Gastrocnemius medialis (tissue), 4 donors: ENCODE results near the gene SIN3A.

Source experiments
- CTCF ChIP-seq, 5 experiments: fragments of 450-650 bp in 3 of 5; fragments of 200-600 bp in 2 of 5; sonication (generic) in 2 of 5; IDR thresholded peaks in 4 of 5; conservative IDR thresholded peaks in 1 of 5; 1 replicate in 4 of 5; 2 replicates in 1 of 5; pipeline ENCODE4 v1.5.1; 2016 to 2019; ENCODE audit warnings: antibody characterized with exemption in 5 of 5, mild to moderate bottlenecking in 3 of 5, moderate library complexity in 3 of 5
- POLR2A ChIP-seq, 2 donors: fragments of 450-650 bp; IDR thresholded peaks; one replicate each; pipeline ENCODE4 v1.6.1; 2017; ENCODE audit warnings: antibody characterized with exemption in 2 of 2, mild to moderate bottlenecking in 2 of 2, moderate library complexity in 2 of 2

- TF ChIP-seq CTCF (IDR thresholded peaks at IDR 0.05 in 4 of 5, conservative IDR thresholded peaks at IDR 0.05 in 1 of 5) (no peak), POLR2A (IDR thresholded peaks at IDR 0.05) (no peak)
These were observed 80.0 kb downstream of the SIN3A start for GRCh38 chr15:75371486-75371885.
